ENCODE data around the gene TCF4. TPM values are rescaled to one million over a fixed set of nuclear protein-coding genes. Genes with fewer than 3 reads are reported as not detected.

TCF4 gene
- total and polyA plus RNA-seq, 4 donors = 4.3 to 15.3 (median 11.5) TPM

GRCh38 chr18:55372209-55372608 lies 215.8 kb downstream of the TCF4 start:
- 86% methylated on average over 2 of the region's 2 CpGs for WGBS
- Histone ChIP-seq H3K4me1 (ENCODE audit: control insufficient read depth in 4 of 4, insufficient read depth in 4 of 4, low read length in 3 of 4) (no peaks in the 10 kb centered on the region), H3K36me3 (ENCODE audit: control insufficient read depth in 4 of 4, insufficient read depth in 3 of 4, low read depth in 1 of 4, low read length in 3 of 4) (no peaks in the 10 kb centered on the region), H3K27me3 (ENCODE audit: control insufficient read depth in 4 of 4, insufficient read depth in 4 of 4, low read length in 3 of 4) (no peaks in the 10 kb centered on the region), H3K27ac (ENCODE audit: low read depth in 1 of 2, low read length in 2 of 2) (no peak overlapping the region), H3K9me3 (ENCODE audit: control insufficient read depth in 4 of 4, low read length in 3 of 4) (peaks cover 0 to 2% (median 0%) of the 10 kb centered on the region in 4 donors), H3K9ac (ENCODE audit: low read depth in 1 of 2, low read length in 2 of 2) (no peak overlapping the region), H3K4me3 (ENCODE audit: low read depth in 1 of 3, low read length in 3 of 3) (no peak overlapping the region)
- TF ChIP-seq FOXA1 (IDR thresholded peaks at IDR 0.05) (no peak), GABPA (IDR thresholded peaks at IDR 0.05 in 1 of 2, conservative IDR thresholded peaks at IDR 0.05 in 1 of 2) (no peak), ATF3 (IDR thresholded peaks at IDR 0.05) (no peak), MAX (IDR thresholded peaks at IDR 0.05) (no peak), SP1 (IDR thresholded peaks at IDR 0.05) (no peak), YY1 (IDR thresholded peaks at IDR 0.05) (no peak), HNF4A (conservative IDR thresholded peaks at IDR 0.05) (no peak), RXRA (IDR thresholded peaks at IDR 0.05) (no peak), HNF4G (IDR thresholded peaks at IDR 0.05) (no peak), TAF1 (conservative IDR thresholded peaks at IDR 0.05) (no peak), EGR1 (IDR thresholded peaks at IDR 0.05; ENCODE audit: low read depth in 2 of 2) (no peak), FOXA2 (IDR thresholded peaks at IDR 0.05) (no peak)
- TF ChIP-seq, protein P1, sequence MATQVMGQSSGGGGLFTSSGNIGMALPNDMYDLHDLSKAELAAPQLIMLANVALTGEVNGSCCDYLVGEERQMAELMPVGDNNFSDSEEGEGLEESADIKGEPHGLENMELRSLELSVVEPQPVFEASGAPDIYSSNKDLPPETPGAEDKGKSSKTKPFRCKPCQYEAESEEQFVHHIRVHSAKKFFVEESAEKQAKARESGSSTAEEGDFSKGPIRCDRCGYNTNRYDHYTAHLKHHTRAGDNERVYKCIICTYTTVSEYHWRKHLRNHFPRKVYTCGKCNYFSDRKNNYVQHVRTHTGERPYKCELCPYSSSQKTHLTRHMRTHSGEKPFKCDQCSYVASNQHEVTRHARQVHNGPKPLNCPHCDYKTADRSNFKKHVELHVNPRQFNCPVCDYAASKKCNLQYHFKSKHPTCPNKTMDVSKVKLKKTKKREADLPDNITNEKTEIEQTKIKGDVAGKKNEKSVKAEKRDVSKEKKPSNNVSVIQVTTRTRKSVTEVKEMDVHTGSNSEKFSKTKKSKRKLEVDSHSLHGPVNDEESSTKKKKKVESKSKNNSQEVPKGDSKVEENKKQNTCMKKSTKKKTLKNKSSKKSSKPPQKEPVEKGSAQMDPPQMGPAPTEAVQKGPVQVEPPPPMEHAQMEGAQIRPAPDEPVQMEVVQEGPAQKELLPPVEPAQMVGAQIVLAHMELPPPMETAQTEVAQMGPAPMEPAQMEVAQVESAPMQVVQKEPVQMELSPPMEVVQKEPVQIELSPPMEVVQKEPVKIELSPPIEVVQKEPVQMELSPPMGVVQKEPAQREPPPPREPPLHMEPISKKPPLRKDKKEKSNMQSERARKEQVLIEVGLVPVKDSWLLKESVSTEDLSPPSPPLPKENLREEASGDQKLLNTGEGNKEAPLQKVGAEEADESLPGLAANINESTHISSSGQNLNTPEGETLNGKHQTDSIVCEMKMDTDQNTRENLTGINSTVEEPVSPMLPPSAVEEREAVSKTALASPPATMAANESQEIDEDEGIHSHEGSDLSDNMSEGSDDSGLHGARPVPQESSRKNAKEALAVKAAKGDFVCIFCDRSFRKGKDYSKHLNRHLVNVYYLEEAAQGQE (IDR thresholded peaks at IDR 0.05) = no peak
- TF ChIP-seq, protein P2, sequence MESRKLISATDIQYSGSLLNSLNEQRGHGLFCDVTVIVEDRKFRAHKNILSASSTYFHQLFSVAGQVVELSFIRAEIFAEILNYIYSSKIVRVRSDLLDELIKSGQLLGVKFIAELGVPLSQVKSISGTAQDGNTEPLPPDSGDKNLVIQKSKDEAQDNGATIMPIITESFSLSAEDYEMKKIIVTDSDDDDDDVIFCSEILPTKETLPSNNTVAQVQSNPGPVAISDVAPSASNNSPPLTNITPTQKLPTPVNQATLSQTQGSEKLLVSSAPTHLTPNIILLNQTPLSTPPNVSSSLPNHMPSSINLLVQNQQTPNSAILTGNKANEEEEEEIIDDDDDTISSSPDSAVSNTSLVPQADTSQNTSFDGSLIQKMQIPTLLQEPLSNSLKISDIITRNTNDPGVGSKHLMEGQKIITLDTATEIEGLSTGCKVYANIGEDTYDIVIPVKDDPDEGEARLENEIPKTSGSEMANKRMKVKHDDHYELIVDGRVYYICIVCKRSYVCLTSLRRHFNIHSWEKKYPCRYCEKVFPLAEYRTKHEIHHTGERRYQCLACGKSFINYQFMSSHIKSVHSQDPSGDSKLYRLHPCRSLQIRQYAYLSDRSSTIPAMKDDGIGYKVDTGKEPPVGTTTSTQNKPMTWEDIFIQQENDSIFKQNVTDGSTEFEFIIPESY (IDR thresholded peaks at IDR 0.05) = no peak
- TF ChIP-seq, protein P3, sequence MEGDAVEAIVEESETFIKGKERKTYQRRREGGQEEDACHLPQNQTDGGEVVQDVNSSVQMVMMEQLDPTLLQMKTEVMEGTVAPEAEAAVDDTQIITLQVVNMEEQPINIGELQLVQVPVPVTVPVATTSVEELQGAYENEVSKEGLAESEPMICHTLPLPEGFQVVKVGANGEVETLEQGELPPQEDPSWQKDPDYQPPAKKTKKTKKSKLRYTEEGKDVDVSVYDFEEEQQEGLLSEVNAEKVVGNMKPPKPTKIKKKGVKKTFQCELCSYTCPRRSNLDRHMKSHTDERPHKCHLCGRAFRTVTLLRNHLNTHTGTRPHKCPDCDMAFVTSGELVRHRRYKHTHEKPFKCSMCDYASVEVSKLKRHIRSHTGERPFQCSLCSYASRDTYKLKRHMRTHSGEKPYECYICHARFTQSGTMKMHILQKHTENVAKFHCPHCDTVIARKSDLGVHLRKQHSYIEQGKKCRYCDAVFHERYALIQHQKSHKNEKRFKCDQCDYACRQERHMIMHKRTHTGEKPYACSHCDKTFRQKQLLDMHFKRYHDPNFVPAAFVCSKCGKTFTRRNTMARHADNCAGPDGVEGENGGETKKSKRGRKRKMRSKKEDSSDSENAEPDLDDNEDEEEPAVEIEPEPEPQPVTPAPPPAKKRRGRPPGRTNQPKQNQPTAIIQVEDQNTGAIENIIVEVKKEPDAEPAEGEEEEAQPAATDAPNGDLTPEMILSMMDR (IDR thresholded peaks at IDR 0.05; ENCODE audit: low read depth, low read length, missing input control) = no peak
- DNase-seq (ENCODE audit: low spot score) = no peak

DNA sequence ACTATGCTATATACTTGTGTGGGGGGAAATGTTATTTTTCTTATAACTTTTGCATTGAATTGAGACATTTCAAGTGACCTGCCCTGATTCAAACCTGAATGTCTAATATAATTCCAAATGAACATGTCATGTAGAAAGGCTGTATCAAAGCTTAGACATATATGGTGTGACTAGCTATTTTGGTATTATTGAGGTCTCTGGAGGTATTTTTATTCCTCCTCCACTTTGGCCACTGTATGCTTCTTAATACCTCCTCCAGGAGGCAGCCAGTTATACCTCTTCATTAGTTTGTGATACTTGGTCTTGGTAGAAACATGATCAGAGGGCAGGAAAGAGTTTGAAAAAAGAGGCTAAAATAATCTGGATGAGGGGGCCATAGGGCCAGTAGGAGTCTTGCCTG lies 217.1 kb downstream of the TCF4 start:
- Histone ChIP-seq H3K9ac (ENCODE audit: low read depth in 1 of 2, low read length in 2 of 2) (no peak overlapping the region), H3K36me3 (ENCODE audit: control insufficient read depth in 4 of 4, insufficient read depth in 3 of 4, low read depth in 1 of 4, low read length in 3 of 4) (no peaks in the 10 kb centered on the region), H3K4me1 (ENCODE audit: control insufficient read depth in 4 of 4, insufficient read depth in 4 of 4, low read length in 3 of 4) (no peaks in the 10 kb centered on the region), H3K27me3 (ENCODE audit: control insufficient read depth in 4 of 4, insufficient read depth in 4 of 4, low read length in 3 of 4) (no peaks in the 10 kb centered on the region), H3K9me3 (ENCODE audit: control insufficient read depth in 4 of 4, low read length in 3 of 4) (peaks cover 0 to 2% (median 0%) of the 10 kb centered on the region in 4 donors), H3K4me3 (ENCODE audit: low read depth in 1 of 3, low read length in 3 of 3) (no peak overlapping the region), H3K27ac (ENCODE audit: low read depth in 1 of 2, low read length in 2 of 2) (no peak overlapping the region)
- DNase-seq (ENCODE audit: low spot score) = no peak
- TF ChIP-seq EGR1 (IDR thresholded peaks at IDR 0.05; ENCODE audit: low read depth in 2 of 2) (no peak), JUND (IDR thresholded peaks at IDR 0.05) (no peak), MAX (IDR thresholded peaks at IDR 0.05) (no peak), RXRA (IDR thresholded peaks at IDR 0.05) (no peak), RAD21 (IDR thresholded peaks at IDR 0.05) (no peak), FOXA1 (IDR thresholded peaks at IDR 0.05) (no peak), SP1 (IDR thresholded peaks at IDR 0.05) (no peak), GABPA (IDR thresholded peaks at IDR 0.05 in 1 of 2, conservative IDR thresholded peaks at IDR 0.05 in 1 of 2) (no peak), ATF3 (IDR thresholded peaks at IDR 0.05) (no peak), HNF4A (conservative IDR thresholded peaks at IDR 0.05) (no peak), HNF4G (IDR thresholded peaks at IDR 0.05) (no peak), TAF1 (conservative IDR thresholded peaks at IDR 0.05) (no peak), YY1 (IDR thresholded peaks at IDR 0.05) (no peak)
- TF ChIP-seq, protein P2 (IDR thresholded peaks at IDR 0.05) = no peak
- TF ChIP-seq, protein P3 (IDR thresholded peaks at IDR 0.05; ENCODE audit: low read depth, low read length, missing input control) = no peak
